HG03457 (cell line): Measurements from ENCODE around the gene CEP152.

Experiments used
- ATAC-seq: cut with Tn5 transposase; IDR thresholded peaks from one replicate; pipeline ENCODE4 v1.9.1; 2021; ENCODE audit warnings: moderate number of reproducible peaks; ENCODE audit not compliant: unreplicated experiment

CEP152 gene

GRCh38 chr15:48712546-48712945 lies 98.3 kb downstream of the CEP152 start:
- ATAC-seq, result no peak

DNA sequence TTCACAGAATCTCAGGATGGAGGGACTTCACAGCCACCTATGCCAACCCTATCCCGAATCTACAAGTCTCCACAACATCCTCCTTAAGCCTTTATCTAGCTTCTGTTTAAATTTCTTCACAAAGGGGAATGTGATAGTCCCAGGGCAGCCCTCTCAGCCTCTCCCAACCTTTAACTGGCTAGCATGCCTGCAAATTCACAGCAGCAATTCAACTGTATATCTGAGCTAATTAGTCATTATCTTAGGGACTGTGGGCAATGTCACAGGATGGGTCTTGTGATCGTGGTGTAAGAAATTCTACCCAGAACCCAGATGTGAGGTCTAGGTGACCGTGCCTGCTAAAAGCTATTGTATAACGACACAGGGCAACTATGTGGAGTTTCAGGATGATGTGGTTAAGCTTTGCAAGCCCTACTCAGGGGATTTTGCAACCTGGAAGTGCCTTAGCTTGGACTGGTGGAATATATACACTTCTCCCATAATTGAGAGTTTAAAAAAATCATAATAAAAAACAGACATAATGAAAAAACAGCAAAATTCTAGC lies 99.8 kb downstream of the CEP152 start:
- ATAC-seq, result no peak

GRCh38 chr15:48708641-48709040 lies 102.2 kb downstream of the CEP152 start:
- ATAC-seq, result no peak

DNA sequence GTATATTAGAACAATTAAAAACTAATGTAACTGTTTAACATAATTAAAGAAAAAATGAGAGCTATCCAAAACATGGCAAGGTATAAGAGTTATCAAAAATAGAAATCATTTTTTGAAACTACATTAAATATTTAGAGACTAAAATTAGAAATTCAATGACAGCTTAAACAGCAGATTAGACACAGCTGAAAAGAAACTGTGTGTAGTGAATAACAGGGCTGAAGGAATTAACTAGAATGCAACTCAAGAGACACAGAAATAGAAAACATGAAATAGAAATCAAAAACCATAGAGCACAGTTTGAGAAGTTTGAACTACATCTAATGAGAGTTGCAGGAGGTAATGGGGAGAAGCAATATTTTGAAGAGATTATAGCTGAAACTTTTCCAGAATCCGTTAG lies 105.5 kb downstream of the CEP152 start:
- no peak for ATAC-seq

DNA sequence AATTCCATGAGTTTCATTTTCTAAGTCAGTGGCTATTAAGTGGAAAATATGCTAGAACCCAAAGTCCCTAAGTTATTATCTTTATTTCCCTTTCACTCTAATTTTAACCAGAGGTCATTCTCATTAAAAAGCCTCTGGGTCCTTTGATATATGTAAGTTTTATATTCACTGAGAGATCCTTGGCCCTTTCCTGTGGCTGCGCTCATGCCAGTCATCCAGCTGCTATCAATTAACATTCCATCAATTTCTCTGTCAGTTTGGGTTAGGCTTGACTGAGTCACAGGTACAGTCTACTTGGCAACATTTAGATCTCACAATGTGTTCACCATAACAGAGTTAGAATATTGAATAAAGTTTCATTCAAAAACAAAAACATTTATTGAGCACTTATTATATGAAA lies 107.3 kb downstream of the CEP152 start:
- no peak for ATAC-seq

- ATAC-seq, result no peak
Measured at GRCh38 chr15:48702569-48703236, 108.2 kb downstream of the CEP152 start.

GRCh38 chr15:48696627-48697312 lies 114.1 kb downstream of the CEP152 start:
- ATAC-seq, result no peak

DNA sequence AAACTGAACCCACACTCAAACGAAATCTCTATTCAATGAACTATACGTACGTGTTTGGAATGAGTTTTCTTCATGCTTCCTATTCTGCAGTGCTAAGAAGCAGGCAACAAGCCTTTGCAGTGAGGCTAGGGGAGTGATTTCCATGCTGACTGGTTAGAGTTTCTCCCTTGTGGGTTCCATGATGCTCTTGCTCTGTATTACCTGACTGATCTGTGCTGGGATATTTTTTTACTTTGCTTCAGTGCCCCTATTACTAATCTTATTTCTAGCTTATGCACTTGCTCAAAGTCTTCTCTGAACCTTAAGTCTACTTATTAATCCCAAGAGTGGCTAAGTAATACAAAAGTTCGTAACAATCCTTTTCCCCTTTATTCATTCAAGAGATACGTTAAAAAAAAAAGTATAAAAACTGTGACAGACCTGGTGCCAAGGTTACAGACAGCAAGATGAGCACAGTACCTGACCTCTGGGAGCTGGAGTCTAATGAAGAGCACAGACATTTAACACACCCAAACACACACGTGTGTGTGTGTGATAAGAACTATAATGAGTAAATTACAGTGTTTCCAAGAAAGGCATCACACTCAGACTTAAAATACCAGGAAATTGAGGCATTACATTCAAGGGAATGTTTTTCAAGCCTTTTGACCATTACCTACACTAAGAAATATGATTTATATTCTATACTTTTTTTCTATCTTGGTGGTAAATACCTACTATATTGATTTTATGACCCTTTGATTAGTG lies 114.9 kb downstream of the CEP152 start:
- ATAC-seq, result no peak

DNA sequence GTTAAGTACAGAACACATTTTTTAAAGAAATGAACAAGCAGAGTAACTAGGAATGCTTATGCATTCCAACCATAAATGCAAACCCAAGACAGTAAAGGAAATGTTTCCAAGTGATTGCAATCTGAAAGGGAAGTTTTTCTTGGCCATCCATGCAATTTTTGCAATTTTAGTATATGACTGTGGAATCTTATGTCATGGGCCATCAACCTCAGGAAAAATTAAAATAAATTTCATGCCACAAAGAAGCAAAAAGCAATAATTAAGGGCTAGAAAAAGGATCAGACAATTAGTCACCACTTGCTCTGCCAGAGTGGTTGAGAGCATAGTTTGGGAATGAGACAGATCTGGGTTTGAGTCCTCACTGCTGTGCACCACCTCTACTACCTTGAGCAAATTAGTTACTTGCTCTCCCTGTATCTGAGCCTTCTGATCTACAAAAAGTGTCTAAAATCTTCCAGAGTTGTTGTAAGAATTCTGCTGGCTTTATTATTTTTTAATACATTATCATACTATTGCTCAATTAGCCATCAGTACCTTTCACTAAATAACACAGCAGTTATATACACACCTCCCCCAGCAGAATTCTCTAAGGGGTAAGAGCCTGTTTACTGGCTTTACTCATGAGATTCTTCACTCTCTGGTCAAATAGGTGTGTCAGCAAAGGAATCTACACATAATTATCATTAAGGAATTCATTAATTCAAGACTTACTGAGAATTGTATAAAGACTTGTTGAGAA lies 115.6 kb downstream of the CEP152 start:
- no peak for ATAC-seq

- no peak for ATAC-seq
Measured at GRCh38 chr15:48693484-48693883, 117.4 kb downstream of the CEP152 start.

GRCh38 chr15:48688493-48688892 lies 122.4 kb downstream of the CEP152 start:
- ATAC-seq, result no peak
